22Rv1 (cell line): ENCODE results near the gene QSOX1.

ENCODE experiments used
- ZFX ChIP-seq: fragments of 450-650 bp; IDR thresholded peaks from 2 replicates; pipeline ENCODE4 v1.6.1; 2017; ENCODE audit warnings: antibody characterized with exemption, borderline replicate concordance
- TF ChIP-seq, protein P1 (sequence below): fragments of 450-650 bp; IDR thresholded peaks from 2 replicates; pipeline ENCODE4 v1.5.1; 2017; ENCODE audit warnings: mild to moderate bottlenecking

DNA sequence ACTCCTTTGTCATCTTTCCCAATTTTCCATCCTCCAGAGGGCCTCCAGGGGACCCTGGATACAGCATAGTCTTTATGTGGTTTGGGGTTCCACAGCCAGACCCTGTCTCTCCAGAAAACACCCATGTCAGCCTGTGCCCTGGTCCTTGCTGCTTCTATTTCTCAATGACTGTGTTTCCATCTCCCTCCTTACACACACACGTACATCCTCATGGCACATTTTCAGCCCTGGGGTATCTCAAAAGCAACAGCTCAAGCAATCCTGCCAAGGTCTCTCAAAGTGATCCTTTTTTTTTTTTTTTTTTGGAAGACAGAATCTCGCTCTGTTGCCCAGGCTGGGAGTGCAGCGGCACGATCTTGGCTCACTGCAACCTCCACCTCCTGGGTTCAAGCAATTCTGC is 22.3 kb downstream of the QSOX1 start:
- TF ChIP-seq, protein P1, sequence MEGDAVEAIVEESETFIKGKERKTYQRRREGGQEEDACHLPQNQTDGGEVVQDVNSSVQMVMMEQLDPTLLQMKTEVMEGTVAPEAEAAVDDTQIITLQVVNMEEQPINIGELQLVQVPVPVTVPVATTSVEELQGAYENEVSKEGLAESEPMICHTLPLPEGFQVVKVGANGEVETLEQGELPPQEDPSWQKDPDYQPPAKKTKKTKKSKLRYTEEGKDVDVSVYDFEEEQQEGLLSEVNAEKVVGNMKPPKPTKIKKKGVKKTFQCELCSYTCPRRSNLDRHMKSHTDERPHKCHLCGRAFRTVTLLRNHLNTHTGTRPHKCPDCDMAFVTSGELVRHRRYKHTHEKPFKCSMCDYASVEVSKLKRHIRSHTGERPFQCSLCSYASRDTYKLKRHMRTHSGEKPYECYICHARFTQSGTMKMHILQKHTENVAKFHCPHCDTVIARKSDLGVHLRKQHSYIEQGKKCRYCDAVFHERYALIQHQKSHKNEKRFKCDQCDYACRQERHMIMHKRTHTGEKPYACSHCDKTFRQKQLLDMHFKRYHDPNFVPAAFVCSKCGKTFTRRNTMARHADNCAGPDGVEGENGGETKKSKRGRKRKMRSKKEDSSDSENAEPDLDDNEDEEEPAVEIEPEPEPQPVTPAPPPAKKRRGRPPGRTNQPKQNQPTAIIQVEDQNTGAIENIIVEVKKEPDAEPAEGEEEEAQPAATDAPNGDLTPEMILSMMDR, result no peak
- no peak for TF ChIP-seq ZFX
